Upper lobe of left lung (tissue), 6 donors: ENCODE data around the gene PSMD2. TPM values are rescaled to one million over a fixed set of nuclear protein-coding genes. Genes with fewer than 3 reads are reported as not detected.

ENCODE experiments used
- ATAC-seq, 2 donors: fragments of 200-7000 bp; cut with Tn5 transposase; one replicate each; pipeline ENCODE4 v1.9.1; 2022; ENCODE audit warnings: mild to moderate bottlenecking in 2 of 2, moderate library complexity in 2 of 2; ENCODE audit not compliant: low FRiP score in 2 of 2
- DNase-seq, 2 donors: peaks; one replicate each; pipeline ENCODE4 v3.0.0-alpha.2; 2019 to 2020
- H3K27ac ChIP-seq, 4 donors: fragments of 200-600 bp; sonication (generic); one replicate each; pipeline ENCODE4 v1.5.1; 2016 to 2019
- H3K27me3 ChIP-seq, 4 donors: fragments of 200-600 bp; sonication (generic); one replicate each; pipeline ENCODE4 v1.5.1; 2017 to 2019
- H3K36me3 ChIP-seq, 4 donors: fragments of 200-600 bp; sonication (generic); one replicate each; pipeline ENCODE4 v1.5.1; 2016 to 2019
- H3K4me1 ChIP-seq, 4 donors: fragments of 200-600 bp; sonication (generic); one replicate each; pipeline ENCODE4 v1.5.1; 2018 to 2019
- H3K4me3 ChIP-seq, 4 donors: fragments of 200-600 bp; sonication (generic); one replicate each; pipeline ENCODE4 v1.5.1; 2017 to 2019; ENCODE audit warnings: mild to moderate bottlenecking in 2 of 4, moderate library complexity in 1 of 4
- H3K9me3 ChIP-seq, 4 donors: fragments of 200-600 bp; sonication (generic); one replicate each; pipeline ENCODE4 v1.5.1; 2018 to 2019
- EP300 ChIP-seq, 4 donors: sonication (generic); formaldehyde crosslinking; IDR thresholded peaks; one replicate each; pipeline ENCODE4 v1.5.1; 2017; ENCODE audit warnings: antibody characterized with exemption in 4 of 4, control low read depth in 2 of 4
- POLR2A ChIP-seq, 4 donors: fragments of 450-650 bp; IDR thresholded peaks; one replicate each; pipeline ENCODE4 v1.5.1; 2016 to 2017; ENCODE audit warnings: antibody characterized with exemption in 4 of 4, mild to moderate bottlenecking in 2 of 4
- POLR2AphosphoS5 ChIP-seq, 2 donors: sonication (generic); formaldehyde crosslinking; IDR thresholded peaks; one replicate each; pipeline ENCODE4 v1.5.1; 2017; ENCODE audit warnings: antibody characterized with exemption in 2 of 2
- WGBS, 2 donors: methylation state at CpG; one replicate each; pipeline ENCODE4 v1.1.5; 2017 to 2018; 5-methylcytosine and 5-hydroxymethylcytosine counted together
- total RNA-seq, 6 donors: library from RNA; depleted of rRNA in 4 of 6; stranded (reverse); fragments of >200 nt in 4 of 6; gene quantifications; one replicate each; pipeline versions ENCODE4 v1.1.0 to v1.2.1, GENCODE V29; 2016 to 2021
- TF ChIP-seq, protein P1 (sequence below), 6 experiments: fragments of 450-650 bp in 4 of 6; fragments of 200-600 bp in 2 of 6; sonication (generic) in 2 of 6; IDR thresholded peaks; one replicate each; pipeline ENCODE4 v1.5.1; 2016 to 2019; ENCODE audit warnings: antibody characterized with exemption in 6 of 6
- donor health status: DM: no; HTN: no; CAD: no; lungs with moderate emphysema.
- donor health status: DM: no; HTN: yes; CAD: no; lungs with severe emphysema.

The PSMD2 gene
- total RNA-seq, 6 donors from 2014 or later: 144 to 259 (median 165) TPM

DNA sequence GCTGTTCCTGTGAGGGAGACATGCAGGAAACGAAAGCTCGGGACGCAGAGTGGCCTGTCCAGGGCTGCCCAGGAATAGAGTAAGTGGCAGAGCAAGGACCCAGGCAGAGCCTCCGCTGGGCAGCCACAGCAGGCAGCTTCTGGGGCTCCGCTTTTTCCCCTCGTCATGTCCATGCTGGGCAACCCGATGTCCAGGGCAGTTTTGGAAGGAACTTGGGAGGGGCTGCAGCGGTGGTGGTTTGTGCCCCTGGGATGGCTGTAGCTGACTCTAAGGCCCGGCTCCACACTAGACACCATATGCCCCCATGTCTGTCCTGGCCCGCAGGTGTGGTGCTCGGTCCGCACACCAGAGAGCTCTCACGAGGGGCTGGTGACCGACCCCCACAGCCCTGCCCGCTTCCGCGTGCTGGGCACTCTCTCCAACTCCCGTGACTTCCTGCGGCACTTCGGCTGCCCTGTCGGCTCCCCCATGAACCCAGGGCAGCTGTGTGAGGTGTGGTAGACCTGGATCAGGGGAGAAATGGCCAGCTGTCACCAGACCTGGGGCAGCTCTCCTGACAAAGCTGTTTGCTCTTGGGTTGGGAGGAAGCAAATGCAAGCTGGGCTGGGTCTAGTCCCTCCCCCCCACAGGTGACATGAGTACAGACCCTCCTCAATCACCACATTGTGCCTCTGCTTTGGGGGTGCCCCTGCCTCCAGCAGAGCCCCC is 7.1 kb upstream of the PSMD2 start:
- 86 to 90% methylated on average over 11 to 21 of the region's 21 CpGs for WGBS, 2 donors
- H3K9me3 ChIP-seq: no peaks in the 10 kb centered on the region
- TF ChIP-seq POLR2A (IDR thresholded peaks at IDR 0.05): no peak
- no peak for TF ChIP-seq POLR2AphosphoS5 (IDR thresholded peaks at IDR 0.05)
- TF ChIP-seq, protein P1, sequence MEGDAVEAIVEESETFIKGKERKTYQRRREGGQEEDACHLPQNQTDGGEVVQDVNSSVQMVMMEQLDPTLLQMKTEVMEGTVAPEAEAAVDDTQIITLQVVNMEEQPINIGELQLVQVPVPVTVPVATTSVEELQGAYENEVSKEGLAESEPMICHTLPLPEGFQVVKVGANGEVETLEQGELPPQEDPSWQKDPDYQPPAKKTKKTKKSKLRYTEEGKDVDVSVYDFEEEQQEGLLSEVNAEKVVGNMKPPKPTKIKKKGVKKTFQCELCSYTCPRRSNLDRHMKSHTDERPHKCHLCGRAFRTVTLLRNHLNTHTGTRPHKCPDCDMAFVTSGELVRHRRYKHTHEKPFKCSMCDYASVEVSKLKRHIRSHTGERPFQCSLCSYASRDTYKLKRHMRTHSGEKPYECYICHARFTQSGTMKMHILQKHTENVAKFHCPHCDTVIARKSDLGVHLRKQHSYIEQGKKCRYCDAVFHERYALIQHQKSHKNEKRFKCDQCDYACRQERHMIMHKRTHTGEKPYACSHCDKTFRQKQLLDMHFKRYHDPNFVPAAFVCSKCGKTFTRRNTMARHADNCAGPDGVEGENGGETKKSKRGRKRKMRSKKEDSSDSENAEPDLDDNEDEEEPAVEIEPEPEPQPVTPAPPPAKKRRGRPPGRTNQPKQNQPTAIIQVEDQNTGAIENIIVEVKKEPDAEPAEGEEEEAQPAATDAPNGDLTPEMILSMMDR (IDR thresholded peaks at IDR 0.05): no peak
- TF ChIP-seq EP300 (IDR thresholded peaks at IDR 0.05): no peak
- no peak overlapping the region for H3K27ac ChIP-seq
- no peaks in the 10 kb centered on the region for H3K36me3 ChIP-seq
- DNase-seq (no peak), ATAC-seq (peak in 1 of 2 donors; percentile 12)
- H3K4me1 ChIP-seq: no peaks in the 10 kb centered on the region
- no peak overlapping the region for H3K4me3 ChIP-seq
- H3K27me3 ChIP-seq: no peaks in the 10 kb centered on the region

DNA sequence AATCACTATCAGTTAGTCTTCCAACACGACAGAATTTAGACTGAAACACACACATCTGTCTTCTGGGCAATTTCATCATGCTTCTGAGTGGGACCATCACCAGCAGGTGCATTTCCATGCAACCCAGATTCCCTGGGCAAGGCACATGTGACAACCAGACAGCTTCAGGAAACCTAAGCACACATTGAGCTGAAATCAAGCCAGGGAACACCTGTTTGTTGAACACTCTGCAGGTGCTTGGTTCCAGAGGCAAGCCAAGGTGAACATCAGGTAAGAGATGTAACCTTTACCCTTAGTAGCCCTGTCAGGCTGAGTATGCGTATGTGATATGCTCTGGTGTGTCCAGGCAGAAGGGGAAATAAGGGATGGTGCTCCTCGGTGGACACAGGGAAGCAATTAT is 3.3 kb upstream of the PSMD2 start:
- H3K27me3 ChIP-seq: no peaks in the 10 kb centered on the region
- WGBS, 2 donors: 59 to 73% methylated on average over 3 of the region's 3 CpGs
- no peaks in the 10 kb centered on the region for H3K9me3 ChIP-seq
- H3K4me3 ChIP-seq: no peak overlapping the region
- H3K36me3 ChIP-seq: peaks cover 0 to 7% (median 5%) of the 10 kb centered on the region in 4 donors
- TF ChIP-seq POLR2A (IDR thresholded peaks at IDR 0.05) (no peak), EP300 (IDR thresholded peaks at IDR 0.05) (no peak), POLR2AphosphoS5 (IDR thresholded peaks at IDR 0.05) (no peak)
- TF ChIP-seq, protein P1 (IDR thresholded peaks at IDR 0.05): no peak
- ATAC-seq: no peak
- H3K27ac ChIP-seq: no peak overlapping the region
- DNase-seq: no peak
- peaks cover 12 to 20% (median 14%) of the 10 kb centered on the region in 4 donors for H3K4me1 ChIP-seq

DNA sequence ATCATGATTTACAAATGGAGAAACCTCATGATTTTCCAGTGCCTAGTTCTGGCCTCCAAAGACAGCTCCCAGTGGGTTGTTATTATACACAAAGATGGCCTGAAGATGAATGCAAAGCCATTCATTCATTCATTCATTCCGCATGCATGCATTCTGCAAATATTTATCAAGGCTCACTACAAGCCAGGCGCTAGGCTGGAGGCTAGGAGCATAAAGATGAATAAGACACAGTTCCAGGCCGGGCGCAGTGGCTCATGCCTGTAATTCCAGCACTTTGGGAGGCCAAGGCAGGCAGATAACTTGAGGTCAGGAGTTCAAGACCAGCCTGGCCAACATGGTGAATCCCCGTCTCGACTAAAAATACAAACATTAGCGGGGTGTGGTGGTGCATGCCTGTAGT is 2.4 kb upstream of the PSMD2 start:
- TF ChIP-seq, protein P1 (IDR thresholded peaks at IDR 0.05): no peak
- Histone ChIP-seq H3K4me1 (peaks cover 12 to 21% (median 16%) of the 10 kb centered on the region in 4 donors), H3K27ac (no peak overlapping the region), H3K9me3 (no peaks in the 10 kb centered on the region), H3K27me3 (no peaks in the 10 kb centered on the region), H3K4me3 (no peak overlapping the region), H3K36me3 (peaks cover 5 to 16% (median 11%) of the 10 kb centered on the region in 4 donors)
- 75 to 84% methylated on average over 7 of the region's 7 CpGs for WGBS, 2 donors
- DNase-seq (no peak), ATAC-seq (no peak)

DNA sequence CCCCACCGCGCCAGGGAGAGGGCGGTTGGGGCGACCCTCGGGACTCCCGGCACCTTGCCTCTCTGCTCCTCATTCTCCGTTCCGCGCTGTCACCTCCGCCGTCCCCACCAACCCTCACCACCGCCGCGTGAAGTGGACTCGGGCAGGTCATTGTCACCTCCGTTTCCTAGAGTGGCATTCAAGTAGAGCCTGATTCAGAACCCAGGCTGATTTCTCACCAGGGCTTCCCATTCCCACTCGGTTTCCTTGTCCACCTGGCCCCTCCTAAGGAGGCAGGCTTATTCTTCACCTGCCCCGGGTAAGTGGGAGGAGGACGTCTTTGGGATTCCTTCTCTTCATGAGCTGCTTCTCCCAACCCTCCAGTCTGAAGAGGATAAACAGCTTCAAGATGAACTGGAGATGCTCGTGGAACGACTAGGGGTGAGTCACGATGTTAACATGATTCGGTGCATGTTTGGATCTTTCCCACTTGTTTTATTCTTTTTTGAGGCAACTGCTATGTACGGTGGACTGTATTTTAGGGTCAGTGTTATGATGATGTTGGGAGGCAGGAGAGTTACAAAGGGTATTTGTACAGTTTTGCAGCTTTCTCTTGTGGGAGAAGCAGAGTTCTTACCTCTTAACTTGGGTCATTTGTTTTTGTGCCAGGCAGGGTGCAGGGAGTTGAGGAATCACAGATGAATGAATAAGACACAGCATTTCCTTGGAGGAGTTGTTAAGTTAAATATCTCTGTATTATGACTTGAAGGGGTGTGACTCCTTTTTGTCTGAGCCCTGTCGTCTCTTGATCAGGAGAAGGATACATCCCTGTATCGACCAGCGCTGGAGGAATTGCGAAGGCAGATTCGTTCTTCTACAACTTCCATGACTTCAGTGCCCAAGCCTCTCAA is 692 bp downstream of the PSMD2 start:
- Histone ChIP-seq H3K9me3 (no peaks in the 10 kb centered on the region), H3K27ac (peak overlapping the region; percentile 75 to 89 (median 85)), H3K27me3 (no peaks in the 10 kb centered on the region), H3K4me1 (peaks cover 12 to 21% (median 16%) of the 10 kb centered on the region in 4 donors), H3K36me3 (peaks cover 30 to 47% (median 42%) of the 10 kb centered on the region in 4 donors), H3K4me3 (peak overlapping the region; percentile 54 to 97 (median 68))
- TF ChIP-seq POLR2AphosphoS5 (IDR thresholded peaks at IDR 0.05): no peak
- TF ChIP-seq POLR2A (IDR thresholded peaks at IDR 0.05): no peak
- DNase-seq (no peak), ATAC-seq (no peak)
- WGBS, 2 donors: 23 to 31% methylated on average over 18 to 24 of the region's 29 CpGs

DNA sequence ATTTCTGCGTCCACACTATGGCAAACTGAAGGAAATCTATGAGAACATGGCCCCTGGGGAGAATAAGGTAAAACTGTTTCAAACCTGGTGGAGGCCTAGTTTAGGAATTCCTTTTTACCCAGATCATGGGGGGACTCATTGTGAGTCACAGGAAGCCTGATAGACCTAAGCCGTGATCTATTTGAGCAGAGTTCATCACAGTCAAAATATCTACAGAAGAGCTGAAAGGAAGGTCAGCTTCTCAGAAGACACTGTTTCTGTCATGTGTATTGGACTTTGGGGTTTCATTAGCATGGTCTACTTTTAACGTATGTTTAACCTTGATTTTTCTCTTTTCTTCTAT is 1.3 kb downstream of the PSMD2 start:
- Histone ChIP-seq H3K27ac (no peak overlapping the region), H3K4me3 (peak overlapping the region in 2 of 4 donors; percentile 70 to 97), H3K9me3 (no peaks in the 10 kb centered on the region), H3K27me3 (no peaks in the 10 kb centered on the region), H3K4me1 (peaks cover 12 to 21% (median 16%) of the 10 kb centered on the region in 4 donors), H3K36me3 (peaks cover 30 to 53% (median 46%) of the 10 kb centered on the region in 4 donors)
- 81 to 82% methylated on average over 3 of the region's 3 CpGs for WGBS, 2 donors
- DNase-seq (no peak), ATAC-seq (no peak)
- TF ChIP-seq EP300 (IDR thresholded peaks at IDR 0.05) (no peak), POLR2A (IDR thresholded peaks at IDR 0.05) (no peak), POLR2AphosphoS5 (IDR thresholded peaks at IDR 0.05) (no peak)
- TF ChIP-seq, protein P1 (IDR thresholded peaks at IDR 0.05): no peak
